Neural cell (in vitro differentiated cells): ENCODE data around the gene PCOLCE2. TPM values are rescaled to one million over a fixed set of nuclear protein-coding genes. Genes with fewer than 3 reads are reported as not detected.

Source experiments
- H2AFZ ChIP-seq: fragments of 200-600, 300-800 bp; sonication (generic), shearing (Covaris generic); 2 replicates; pipeline ENCODE4 v1.6.0; 2014; ENCODE audit warnings: low read depth, mild to moderate bottlenecking, antibody characterized with exemption, low read length, moderate library complexity
- H3F3A ChIP-seq: fragments of 200-600 bp; shearing (Covaris generic); 2 replicates; pipeline ENCODE4 v1.6.1; 2016; ENCODE audit warnings: mild to moderate bottlenecking, moderate library complexity, mixed read lengths, antibody characterized with exemption, low read length; ENCODE audit not compliant: insufficient read depth, poor library complexity, severe bottlenecking
- H3K27ac ChIP-seq: fragments of 200-600, 300-800 bp; sonication (generic), shearing (Covaris generic); 2 replicates; pipeline ENCODE4 v1.5.1; 2014; ENCODE audit warnings: mild to moderate bottlenecking, low read length, moderate library complexity
- H3K27me3 ChIP-seq: fragments of 300-800, 200-600 bp; sonication (generic), shearing (Covaris generic); 2 replicates; pipeline ENCODE4 v1.6.0; 2014; ENCODE audit warnings: mild to moderate bottlenecking, low read depth, low read length, moderate library complexity; ENCODE audit not compliant: insufficient read depth
- H3K36me3 ChIP-seq: fragments of 300-800, 200-600 bp; sonication (generic), shearing (Covaris generic); 2 replicates; pipeline ENCODE4 v1.5.1; 2014; ENCODE audit warnings: mild to moderate bottlenecking, antibody characterized with exemption, low read length, moderate library complexity; ENCODE audit not compliant: insufficient read depth
- H3K4me2 ChIP-seq: fragments of 300-800, 200-600 bp; sonication (generic), shearing (Covaris generic); 2 replicates; pipeline ENCODE4 v1.6.0; 2014; ENCODE audit warnings: mild to moderate bottlenecking, low read length
- H3K4me3 ChIP-seq: fragments of 300-800, 200-600 bp; sonication (generic), shearing (Covaris generic); 2 replicates; pipeline ENCODE4 v1.5.1; 2014; ENCODE audit warnings: mild to moderate bottlenecking, low read length, moderate library complexity
- H3K79me2 ChIP-seq: fragments of 200-600 bp; shearing (Covaris generic); replicated peaks from 2 replicates; pipeline ENCODE4 v1.6.0; 2014; ENCODE audit warnings: mild to moderate bottlenecking, low read length, moderate library complexity; ENCODE audit not compliant: insufficient read depth
- H3K9ac ChIP-seq: fragments of 300-800, 200-600 bp; sonication (generic), shearing (Covaris generic); 2 replicates; pipeline ENCODE4 v1.6.1; 2016; ENCODE audit warnings: mild to moderate bottlenecking, low read length, mixed read lengths
- H3K9me2 ChIP-seq: fragments of 200-600 bp; shearing (Covaris generic); 2 replicates; pipeline ENCODE4 v1.6.1; 2016; ENCODE audit warnings: mild to moderate bottlenecking, low read length, mixed read lengths; ENCODE audit not compliant: insufficient read depth
- H3K9me3 ChIP-seq: fragments of 200-600, 300-800 bp; sonication (generic), shearing (Covaris generic); 2 replicates; pipeline ENCODE4 v1.6.1; 2016; ENCODE audit warnings: mild to moderate bottlenecking, mixed run types, low read length, moderate library complexity, mixed read lengths
- H4K20me1 ChIP-seq: fragments of 200-600 bp; shearing (Covaris generic); 2 replicates; pipeline ENCODE4 v1.6.1; 2016; ENCODE audit warnings: mild to moderate bottlenecking, mixed run types; ENCODE audit not compliant: insufficient read depth
- EP300 ChIP-seq: fragments of 450-650 bp; conservative IDR thresholded peaks from 2 replicates; pipeline ENCODE4 v1.6.1; 2014; ENCODE audit warnings: antibody characterized with exemption, mild to moderate bottlenecking, moderate library complexity; ENCODE audit not compliant: poor library complexity, severe bottlenecking
- EZH2 ChIP-seq: fragments of 200-600, 300-800 bp; shearing (Covaris generic), sonication (generic); IDR thresholded peaks from 2 replicates; pipeline ENCODE4 v1.6.1; 2014; ENCODE audit warnings: antibody characterized with exemption, low read length, borderline replicate concordance, mild to moderate bottlenecking; ENCODE audit not compliant: insufficient read depth, poor library complexity, severe bottlenecking
- MXI1 ChIP-seq: fragments of 450-650 bp; conservative IDR thresholded peaks from 2 replicates; pipeline ENCODE4 v1.6.1; 2014; ENCODE audit warnings: antibody characterized with exemption, mild to moderate bottlenecking; ENCODE audit not compliant: poor library complexity, severe bottlenecking
- POLR2AphosphoS5 ChIP-seq: IDR thresholded peaks from 2 replicates; pipeline ENCODE4 v1.6.1; 2012
- RAD21 ChIP-seq: fragments of 450-650 bp; conservative IDR thresholded peaks from 2 replicates; pipeline ENCODE4 v1.6.1; 2014; ENCODE audit warnings: antibody characterized with exemption, mild to moderate bottlenecking, moderate library complexity
- SMC3 ChIP-seq: fragments of 450-650 bp; conservative IDR thresholded peaks from 2 replicates; pipeline ENCODE4 v1.6.1; 2014; ENCODE audit warnings: antibody characterized with exemption, mild to moderate bottlenecking, moderate library complexity; ENCODE audit not compliant: poor library complexity
- TAF1 ChIP-seq: IDR thresholded peaks from 2 replicates; pipeline ENCODE4 v1.6.1; 2012; ENCODE audit warnings: low read depth
- polyA plus RNA-seq: library from polyadenylated mRNA; depleted of rRNA; stranded (reverse); fragments of >200 nt; gene quantifications from 2 replicates; pipeline ENCODE4 v1.2.3, GENCODE V29; 2014
- TF ChIP-seq, protein P1 (sequence below): fragments of 450-650 bp; IDR thresholded peaks from 2 replicates; pipeline ENCODE4 v1.5.1; 2014; ENCODE audit warnings: antibody characterized with exemption, mild to moderate bottlenecking, moderate library complexity; ENCODE audit not compliant: poor library complexity, severe bottlenecking
- TF ChIP-seq, protein P2 (sequence below): IDR thresholded peaks from 2 replicates; pipeline ENCODE4 v1.6.1; 2012; ENCODE audit warnings: borderline replicate concordance

Gene PCOLCE2
- polyA plus RNA-seq, 1 donor from 2014 or later: 29.2 TPM

DNA sequence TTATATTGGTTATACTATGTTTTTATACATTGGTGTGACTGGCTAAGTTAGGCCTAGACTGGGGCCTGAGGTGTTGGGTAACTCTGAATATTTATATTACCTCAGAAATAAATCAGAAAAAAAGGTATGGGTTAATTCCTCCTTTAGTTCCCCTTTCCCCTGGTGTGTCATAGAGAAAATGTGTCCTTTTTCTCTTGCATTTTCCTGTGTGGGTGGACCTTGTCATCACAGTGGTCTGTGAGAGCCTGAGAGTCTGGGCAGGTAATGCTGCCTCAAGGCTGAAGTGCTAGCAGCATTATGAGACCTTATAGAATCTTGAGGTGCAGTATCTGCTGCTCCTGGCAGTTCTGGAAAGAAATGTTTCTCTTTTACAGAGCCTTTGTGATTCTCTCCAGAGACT, 69.7 kb downstream of the PCOLCE2 start:
- Histone ChIP-seq H3K9me2 (no peaks in the 10 kb centered on the region), H3K27ac (no peak overlapping the region), H4K20me1 (no peaks in the 10 kb centered on the region), H3K27me3 (no peaks in the 10 kb centered on the region), H3K4me3 (no peak overlapping the region), H3K79me2 (no peaks in the 10 kb centered on the region), H3K4me2 (no peak overlapping the region), H3K9me3 (no peaks in the 10 kb centered on the region), H3F3A (no peaks in the 10 kb centered on the region), H3K36me3 (no peaks in the 10 kb centered on the region), H3K9ac (no peak overlapping the region), H2AFZ (no peak overlapping the region)
- no peak for TF ChIP-seq EP300

DNA sequence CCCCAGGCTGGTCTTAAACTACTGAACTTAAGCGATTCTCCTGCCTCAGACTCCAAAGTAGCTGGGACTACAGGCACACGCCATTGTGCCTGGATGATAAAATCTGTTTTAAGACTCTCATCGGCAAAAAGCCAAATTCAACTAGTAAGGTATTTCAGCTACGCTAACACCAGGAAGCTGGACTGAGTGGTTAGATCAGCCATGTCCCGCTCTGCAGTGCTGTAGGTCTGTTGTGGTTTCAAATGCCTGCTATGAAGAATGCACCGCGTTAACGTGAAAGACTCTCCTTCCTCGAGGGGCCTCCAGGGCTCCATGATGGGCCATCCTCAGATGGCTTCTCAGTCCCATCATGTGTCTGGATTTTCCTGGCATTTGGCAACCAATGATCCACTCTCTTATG, 70.2 kb downstream of the PCOLCE2 start:
- no peaks in the 10 kb centered on the region for H4K20me1 ChIP-seq
- no peaks in the 10 kb centered on the region for H3K9me3 ChIP-seq
- H3K79me2 ChIP-seq: no peaks in the 10 kb centered on the region
- TF ChIP-seq EZH2: no peak
- H3K9me2 ChIP-seq: no peaks in the 10 kb centered on the region
- no peaks in the 10 kb centered on the region for H3F3A ChIP-seq
- no peak overlapping the region for H3K27ac ChIP-seq
- no peaks in the 10 kb centered on the region for H3K36me3 ChIP-seq
- H3K27me3 ChIP-seq: no peaks in the 10 kb centered on the region
- no peak overlapping the region for H3K4me2 ChIP-seq
- no peak overlapping the region for H3K9ac ChIP-seq
- no peak overlapping the region for H2AFZ ChIP-seq
- H3K4me3 ChIP-seq: no peak overlapping the region

DNA sequence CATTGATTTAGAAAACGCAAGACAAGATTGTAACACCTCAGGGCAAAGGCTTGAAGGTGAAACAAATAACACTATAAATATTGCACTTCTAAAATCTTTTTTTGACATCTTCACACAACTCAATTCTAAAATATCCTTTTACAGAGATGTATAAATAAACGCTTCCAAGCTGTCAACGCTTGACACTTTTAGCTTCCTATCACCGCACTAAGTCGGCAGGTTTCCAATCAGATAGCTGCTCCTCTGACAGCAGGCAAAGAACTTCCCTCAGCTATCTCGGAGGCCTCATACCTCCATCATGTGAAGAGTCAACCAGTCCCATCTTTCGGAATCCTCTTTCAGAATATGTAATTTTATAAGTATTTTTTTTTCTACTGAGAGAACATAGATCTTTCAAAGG, 71.0 kb downstream of the PCOLCE2 start:
- Histone ChIP-seq H3F3A (no peaks in the 10 kb centered on the region), H3K4me3 (no peak overlapping the region), H3K27ac (no peak overlapping the region), H2AFZ (no peak overlapping the region), H4K20me1 (no peaks in the 10 kb centered on the region), H3K4me2 (no peak overlapping the region), H3K79me2 (no peaks in the 10 kb centered on the region), H3K9ac (no peak overlapping the region), H3K36me3 (no peaks in the 10 kb centered on the region), H3K9me2 (no peaks in the 10 kb centered on the region), H3K9me3 (no peaks in the 10 kb centered on the region), H3K27me3 (no peaks in the 10 kb centered on the region)
- no peak for TF ChIP-seq MXI1
- no peak for TF ChIP-seq EZH2
- TF ChIP-seq, protein P1, sequence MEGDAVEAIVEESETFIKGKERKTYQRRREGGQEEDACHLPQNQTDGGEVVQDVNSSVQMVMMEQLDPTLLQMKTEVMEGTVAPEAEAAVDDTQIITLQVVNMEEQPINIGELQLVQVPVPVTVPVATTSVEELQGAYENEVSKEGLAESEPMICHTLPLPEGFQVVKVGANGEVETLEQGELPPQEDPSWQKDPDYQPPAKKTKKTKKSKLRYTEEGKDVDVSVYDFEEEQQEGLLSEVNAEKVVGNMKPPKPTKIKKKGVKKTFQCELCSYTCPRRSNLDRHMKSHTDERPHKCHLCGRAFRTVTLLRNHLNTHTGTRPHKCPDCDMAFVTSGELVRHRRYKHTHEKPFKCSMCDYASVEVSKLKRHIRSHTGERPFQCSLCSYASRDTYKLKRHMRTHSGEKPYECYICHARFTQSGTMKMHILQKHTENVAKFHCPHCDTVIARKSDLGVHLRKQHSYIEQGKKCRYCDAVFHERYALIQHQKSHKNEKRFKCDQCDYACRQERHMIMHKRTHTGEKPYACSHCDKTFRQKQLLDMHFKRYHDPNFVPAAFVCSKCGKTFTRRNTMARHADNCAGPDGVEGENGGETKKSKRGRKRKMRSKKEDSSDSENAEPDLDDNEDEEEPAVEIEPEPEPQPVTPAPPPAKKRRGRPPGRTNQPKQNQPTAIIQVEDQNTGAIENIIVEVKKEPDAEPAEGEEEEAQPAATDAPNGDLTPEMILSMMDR: no peak
- no peak for TF ChIP-seq RAD21
- TF ChIP-seq SMC3: no peak
- no peak for TF ChIP-seq TAF1
- peak; percentile 21 for TF ChIP-seq POLR2AphosphoS5
- TF ChIP-seq, protein P2, sequence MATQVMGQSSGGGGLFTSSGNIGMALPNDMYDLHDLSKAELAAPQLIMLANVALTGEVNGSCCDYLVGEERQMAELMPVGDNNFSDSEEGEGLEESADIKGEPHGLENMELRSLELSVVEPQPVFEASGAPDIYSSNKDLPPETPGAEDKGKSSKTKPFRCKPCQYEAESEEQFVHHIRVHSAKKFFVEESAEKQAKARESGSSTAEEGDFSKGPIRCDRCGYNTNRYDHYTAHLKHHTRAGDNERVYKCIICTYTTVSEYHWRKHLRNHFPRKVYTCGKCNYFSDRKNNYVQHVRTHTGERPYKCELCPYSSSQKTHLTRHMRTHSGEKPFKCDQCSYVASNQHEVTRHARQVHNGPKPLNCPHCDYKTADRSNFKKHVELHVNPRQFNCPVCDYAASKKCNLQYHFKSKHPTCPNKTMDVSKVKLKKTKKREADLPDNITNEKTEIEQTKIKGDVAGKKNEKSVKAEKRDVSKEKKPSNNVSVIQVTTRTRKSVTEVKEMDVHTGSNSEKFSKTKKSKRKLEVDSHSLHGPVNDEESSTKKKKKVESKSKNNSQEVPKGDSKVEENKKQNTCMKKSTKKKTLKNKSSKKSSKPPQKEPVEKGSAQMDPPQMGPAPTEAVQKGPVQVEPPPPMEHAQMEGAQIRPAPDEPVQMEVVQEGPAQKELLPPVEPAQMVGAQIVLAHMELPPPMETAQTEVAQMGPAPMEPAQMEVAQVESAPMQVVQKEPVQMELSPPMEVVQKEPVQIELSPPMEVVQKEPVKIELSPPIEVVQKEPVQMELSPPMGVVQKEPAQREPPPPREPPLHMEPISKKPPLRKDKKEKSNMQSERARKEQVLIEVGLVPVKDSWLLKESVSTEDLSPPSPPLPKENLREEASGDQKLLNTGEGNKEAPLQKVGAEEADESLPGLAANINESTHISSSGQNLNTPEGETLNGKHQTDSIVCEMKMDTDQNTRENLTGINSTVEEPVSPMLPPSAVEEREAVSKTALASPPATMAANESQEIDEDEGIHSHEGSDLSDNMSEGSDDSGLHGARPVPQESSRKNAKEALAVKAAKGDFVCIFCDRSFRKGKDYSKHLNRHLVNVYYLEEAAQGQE: no peak
- peak; percentile 41 for TF ChIP-seq EP300
